Mammary epithelial cell (primary cell): ENCODE measurements around the gene GSTM4.

Experiments
- CTCF ChIP-seq, 2 donors: IDR thresholded peaks in 1 of 2; conservative IDR thresholded peaks in 1 of 2; 2 replicates each; pipeline ENCODE4 v1.5.1; 2011 to 2012; ENCODE audit warnings: inconsistent platforms in 2 of 2, low read length in 2 of 2, mild to moderate bottlenecking in 2 of 2, control low read depth in 1 of 2, low read depth in 1 of 2; ENCODE audit not compliant: insufficient read depth in 1 of 2; ENCODE audit errors: extremely low read depth in 1 of 2
- EZH2 ChIP-seq: IDR thresholded peaks from 2 replicates; pipeline ENCODE4 v1.6.1; 2012; ENCODE audit warnings: low read length, inconsistent platforms, borderline replicate concordance

GRCh38 chr1:109652402-109652801, 3.5 kb upstream of the GSTM4 start:
- TF ChIP-seq CTCF (conservative IDR thresholded peaks at IDR 0.05 in 1 of 2, IDR thresholded peaks at IDR 0.05 in 1 of 2; ENCODE audit: extremely low read depth in 1 of 2, insufficient read depth in 1 of 2, low read depth in 1 of 2, low read length in 2 of 2), result no peak
- TF ChIP-seq EZH2, result no peak
